OCI-LY1 (cell line): ENCODE results near the gene IRF7.
A peak's percentile ranks its signal among the peaks of the same experiment; 100 is the strongest.

Experiments used
- H2AFZ ChIP-seq: fragments of 200-600 bp; sonication (generic), shearing (Covaris generic); 2 replicates; pipeline ENCODE4 v1.6.0; 2014; ENCODE audit warnings: antibody characterized with exemption, mild to moderate bottlenecking, low read length
- H3F3A ChIP-seq: fragments of 200-600 bp; sonication (generic), shearing (Covaris generic); 2 replicates; pipeline ENCODE4 v1.6.0; 2014; ENCODE audit warnings: mild to moderate bottlenecking, antibody characterized with exemption, low read length, moderate library complexity; ENCODE audit not compliant: insufficient read depth
- H3K27ac ChIP-seq: fragments of 200-600 bp; sonication (generic); 2 replicates; pipeline ENCODE4 v1.5.1; 2014; ENCODE audit warnings: low read length, mixed run types, mild to moderate bottlenecking, low read depth; ENCODE audit not compliant: poor library complexity, severe bottlenecking
- H3K27me3 ChIP-seq: fragments of 200-600 bp; sonication (generic); 2 replicates; pipeline ENCODE4 v1.6.0; 2014; ENCODE audit warnings: antibody characterized with exemption, mild to moderate bottlenecking, low read length, moderate library complexity; ENCODE audit not compliant: insufficient read depth
- H3K36me3 ChIP-seq: fragments of 200-600 bp; sonication (generic); 2 replicates; pipeline ENCODE4 v1.6.1; 2014; ENCODE audit warnings: mild to moderate bottlenecking, antibody characterized with exemption, low read length, moderate library complexity, mixed read lengths; ENCODE audit not compliant: insufficient read depth
- H3K4me1 ChIP-seq: fragments of 200-600 bp; sonication (generic); 2 replicates; pipeline ENCODE4 v1.5.1; 2014; ENCODE audit warnings: mild to moderate bottlenecking, low read length, moderate library complexity; ENCODE audit not compliant: insufficient read depth, severe bottlenecking
- H3K4me2 ChIP-seq: fragments of 200-600 bp; sonication (generic), shearing (Covaris generic); 2 replicates; pipeline ENCODE4 v1.6.1; 2014; ENCODE audit warnings: low read length
- H3K4me3 ChIP-seq: fragments of 200-600 bp; sonication (generic); 2 replicates; pipeline ENCODE4 v1.5.1; 2014; ENCODE audit warnings: low read length, low read depth, mild to moderate bottlenecking, mixed read lengths; ENCODE audit not compliant: poor library complexity, severe bottlenecking
- H3K79me2 ChIP-seq: fragments of 200-600 bp; shearing (Covaris generic); 2 replicates; pipeline ENCODE4 v1.6.1; 2016; ENCODE audit warnings: mixed run types, low read length, mixed read lengths; ENCODE audit not compliant: insufficient read depth
- H3K9ac ChIP-seq: fragments of 200-600 bp; sonication (generic), shearing (Covaris generic); 2 replicates; pipeline ENCODE4 v1.6.1; 2014; ENCODE audit warnings: mild to moderate bottlenecking, low read length, mixed read lengths
- H3K9me2 ChIP-seq: fragments of 200-600 bp; sonication (generic), shearing (Covaris generic); 2 replicates; pipeline ENCODE4 v1.6.1; 2014; ENCODE audit warnings: low read depth, mild to moderate bottlenecking, low read length, mixed read lengths
- H3K9me3 ChIP-seq: fragments of 200-600 bp; shearing (Covaris generic); 2 replicates; pipeline ENCODE4 v1.6.1; 2014; ENCODE audit warnings: low read length, mixed read lengths
- H4K20me1 ChIP-seq: fragments of 200-600 bp; sonication (generic), shearing (Covaris generic); 2 replicates; pipeline ENCODE4 v1.6.0; 2016; ENCODE audit warnings: mild to moderate bottlenecking, low read length; ENCODE audit not compliant: insufficient read depth
- EZH2 ChIP-seq: fragments of 200-600 bp; sonication (generic), shearing (Covaris generic); IDR thresholded peaks from 2 replicates; pipeline ENCODE4 v1.8.0; 2017; ENCODE audit warnings: borderline replicate concordance, mixed run types, mild to moderate bottlenecking, antibody characterized with exemption, low read length, moderate library complexity, mixed read lengths
- TF ChIP-seq, protein P1 (sequence below): fragments of 200-600 bp; sonication (generic), shearing (Covaris generic); IDR thresholded peaks from 2 replicates; pipeline ENCODE4 v1.5.1; 2017; ENCODE audit warnings: mild to moderate bottlenecking, antibody characterized with exemption, low read length, moderate library complexity, mixed read lengths

The IRF7 gene

DNA sequence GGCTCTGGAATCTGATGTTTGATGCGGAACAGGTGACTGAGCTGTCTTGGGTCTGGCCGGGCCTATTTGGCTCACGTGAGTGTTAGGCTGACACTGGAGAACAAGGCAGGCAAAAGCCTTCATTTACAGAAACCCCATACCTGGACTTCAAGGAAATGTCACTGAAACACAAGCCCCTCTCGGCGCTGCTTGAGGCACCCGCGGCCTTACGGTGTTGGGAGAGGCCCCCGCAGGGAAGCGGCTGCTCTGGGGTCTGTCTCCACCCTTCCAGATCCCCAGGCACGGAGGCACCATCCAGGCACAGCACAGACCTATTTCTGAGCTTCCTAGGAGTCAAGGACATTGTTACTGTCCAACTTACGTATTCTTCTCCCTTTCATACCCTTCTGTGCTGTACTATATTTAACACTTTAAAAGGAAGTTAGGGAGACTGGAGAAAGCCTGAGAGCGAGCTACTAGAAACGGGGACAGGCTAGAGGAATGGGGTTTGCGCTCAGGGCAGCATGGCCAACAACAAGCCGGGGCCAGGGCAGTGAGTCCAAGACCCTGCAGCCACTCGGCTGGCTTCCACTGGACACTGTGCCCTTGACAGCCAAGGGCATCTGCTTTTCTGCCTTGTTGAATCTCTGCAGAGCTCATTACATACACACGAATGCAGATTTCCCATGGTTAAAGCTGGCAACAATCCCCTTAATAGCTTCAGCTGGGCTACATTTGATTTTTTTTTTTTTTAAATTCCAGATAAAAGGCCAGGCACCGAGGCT is 45.1 kb upstream of the IRF7 start:
- H3K4me1 ChIP-seq, result peaks cover 13% of the 10 kb centered on the region
- no peak overlapping the region for H3K9ac ChIP-seq
- no peaks in the 10 kb centered on the region for H3K27me3 ChIP-seq
- H2AFZ ChIP-seq, result no peak overlapping the region
- no peak overlapping the region for H3K27ac ChIP-seq
- H3F3A ChIP-seq, result no peaks in the 10 kb centered on the region
- no peak overlapping the region for H3K4me3 ChIP-seq
- H3K9me3 ChIP-seq, result no peaks in the 10 kb centered on the region
- H3K79me2 ChIP-seq, result no peaks in the 10 kb centered on the region
- no peak for TF ChIP-seq EZH2
- TF ChIP-seq, protein P1, sequence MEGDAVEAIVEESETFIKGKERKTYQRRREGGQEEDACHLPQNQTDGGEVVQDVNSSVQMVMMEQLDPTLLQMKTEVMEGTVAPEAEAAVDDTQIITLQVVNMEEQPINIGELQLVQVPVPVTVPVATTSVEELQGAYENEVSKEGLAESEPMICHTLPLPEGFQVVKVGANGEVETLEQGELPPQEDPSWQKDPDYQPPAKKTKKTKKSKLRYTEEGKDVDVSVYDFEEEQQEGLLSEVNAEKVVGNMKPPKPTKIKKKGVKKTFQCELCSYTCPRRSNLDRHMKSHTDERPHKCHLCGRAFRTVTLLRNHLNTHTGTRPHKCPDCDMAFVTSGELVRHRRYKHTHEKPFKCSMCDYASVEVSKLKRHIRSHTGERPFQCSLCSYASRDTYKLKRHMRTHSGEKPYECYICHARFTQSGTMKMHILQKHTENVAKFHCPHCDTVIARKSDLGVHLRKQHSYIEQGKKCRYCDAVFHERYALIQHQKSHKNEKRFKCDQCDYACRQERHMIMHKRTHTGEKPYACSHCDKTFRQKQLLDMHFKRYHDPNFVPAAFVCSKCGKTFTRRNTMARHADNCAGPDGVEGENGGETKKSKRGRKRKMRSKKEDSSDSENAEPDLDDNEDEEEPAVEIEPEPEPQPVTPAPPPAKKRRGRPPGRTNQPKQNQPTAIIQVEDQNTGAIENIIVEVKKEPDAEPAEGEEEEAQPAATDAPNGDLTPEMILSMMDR, result no peak
- peaks cover 11% of the 10 kb centered on the region for H3K36me3 ChIP-seq
- H3K9me2 ChIP-seq, result no peaks in the 10 kb centered on the region
- H4K20me1 ChIP-seq, result no peaks in the 10 kb centered on the region
- no peak overlapping the region for H3K4me2 ChIP-seq

DNA sequence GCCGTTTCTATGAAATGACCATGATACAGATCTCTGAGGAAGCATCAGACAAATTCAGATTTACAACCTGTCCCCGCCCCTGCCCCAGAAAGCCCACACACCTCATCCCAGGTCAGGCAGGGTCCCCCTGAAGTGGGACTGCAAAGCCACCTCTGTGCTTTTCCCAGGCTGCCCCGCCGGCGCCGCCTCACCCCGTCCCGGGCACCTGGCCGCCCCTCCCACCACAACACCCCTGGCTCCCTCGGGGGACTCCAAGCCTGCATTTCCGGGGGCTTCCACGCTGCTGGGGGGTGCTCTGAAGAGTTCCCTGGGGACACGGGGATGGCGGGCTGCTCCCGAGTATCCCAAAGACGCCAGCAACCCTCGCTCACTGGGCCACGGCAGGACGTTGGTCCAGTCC is 44.5 kb upstream of the IRF7 start:
- TF ChIP-seq EZH2, result no peak
- TF ChIP-seq, protein P1, result no peak
- no peaks in the 10 kb centered on the region for H3K9me3 ChIP-seq
- H3K4me2 ChIP-seq, result no peak overlapping the region
- H3F3A ChIP-seq, result no peaks in the 10 kb centered on the region
- no peak overlapping the region for H3K9ac ChIP-seq
- no peaks in the 10 kb centered on the region for H3K79me2 ChIP-seq
- peaks cover 9% of the 10 kb centered on the region; the same call in 1 of the 2 replicates for H3K36me3 ChIP-seq
- no peaks in the 10 kb centered on the region for H4K20me1 ChIP-seq
- H3K27me3 ChIP-seq, result no peaks in the 10 kb centered on the region
- no peak overlapping the region for H3K27ac ChIP-seq
- no peaks in the 10 kb centered on the region for H3K9me2 ChIP-seq
- H3K4me1 ChIP-seq, result peaks cover 13% of the 10 kb centered on the region
- H3K4me3 ChIP-seq, result no peak overlapping the region
- no peak overlapping the region for H2AFZ ChIP-seq

DNA sequence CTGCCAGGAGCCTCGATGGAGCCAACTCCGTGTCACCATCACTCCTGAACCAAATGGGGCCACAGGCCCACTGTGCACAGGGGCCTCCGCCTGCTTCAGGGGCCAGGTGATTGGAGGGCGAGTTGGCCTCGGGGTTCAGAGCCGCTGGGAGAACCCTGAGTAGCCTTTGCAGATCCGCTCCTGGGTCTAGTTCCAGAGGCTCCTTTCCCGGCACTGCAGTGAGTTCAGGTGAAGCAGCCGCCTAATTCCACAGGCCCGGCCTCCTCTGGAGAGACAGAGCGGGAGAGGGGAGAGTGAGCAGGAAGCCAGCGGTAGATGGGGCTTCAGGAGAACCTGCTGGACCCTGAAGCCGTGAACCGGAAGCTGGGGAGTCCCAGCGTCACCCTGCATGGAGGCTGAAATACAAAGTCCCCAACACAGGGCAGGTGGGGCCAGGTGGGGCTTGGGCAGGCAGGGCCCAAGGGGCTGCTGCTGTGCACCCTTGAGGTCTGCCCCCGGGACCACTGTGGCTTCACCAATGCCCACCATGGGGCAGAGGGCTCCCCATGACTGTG is 43.9 kb upstream of the IRF7 start:
- Histone ChIP-seq H3K27ac (no peak overlapping the region), H3K36me3 (peaks cover 9% of the 10 kb centered on the region; the same call in 1 of the 2 replicates), H3K4me3 (no peak overlapping the region), H3K9ac (no peak overlapping the region), H2AFZ (no peak overlapping the region), H3K27me3 (no peaks in the 10 kb centered on the region), H3K4me2 (peak overlapping the region; percentile 25; the same call in 1 of the 2 replicates), H4K20me1 (no peaks in the 10 kb centered on the region), H3K9me2 (no peaks in the 10 kb centered on the region), H3K79me2 (no peaks in the 10 kb centered on the region), H3K9me3 (no peaks in the 10 kb centered on the region), H3F3A (no peaks in the 10 kb centered on the region), H3K4me1 (peaks cover 13% of the 10 kb centered on the region)
- TF ChIP-seq EZH2, result no peak
- TF ChIP-seq, protein P1, result no peak
